Neutrophil (primary cell): ENCODE measurements around the gene DNAH3.

Source experiments
- H3K27ac ChIP-seq: fragments of 200-600 bp; sonication (generic); 2 replicates; pipeline ENCODE4 v1.5.1; 2016; ENCODE audit warnings: mild to moderate bottlenecking, moderate library complexity
- H3K27me3 ChIP-seq: fragments of 200-600 bp; sonication (generic); 2 replicates; pipeline ENCODE4 v1.6.0; 2016; ENCODE audit warnings: mild to moderate bottlenecking
- H3K36me3 ChIP-seq: fragments of 200-600 bp; sonication (generic); 2 replicates; pipeline ENCODE4 v1.5.1; 2017
- H3K4me1 ChIP-seq, 2 experiments: fragments of 200-600 bp in 1 of 2; sonication (generic) in 1 of 2; 1 replicate in 1 of 2; 2 replicates in 1 of 2; pipeline versions ENCODE4 v1.5.1 to v1.6.1; 2013 to 2016; ENCODE audit warnings: low read depth in 1 of 2, low read length in 1 of 2, mild to moderate bottlenecking in 1 of 2, moderate library complexity in 1 of 2; ENCODE audit not compliant: control insufficient read depth in 1 of 2, insufficient read depth in 1 of 2
- H3K4me3 ChIP-seq, 2 experiments: fragments of 200-600 bp in 1 of 2; sonication (generic) in 1 of 2; 1 replicate in 1 of 2; 2 replicates in 1 of 2; pipeline ENCODE4 v1.5.1; 2013 to 2016; ENCODE audit warnings: low read depth in 1 of 2, low read length in 1 of 2, mild to moderate bottlenecking in 1 of 2, moderate library complexity in 1 of 2
- H3K9me3 ChIP-seq: fragments of 200-600 bp; sonication (generic); 2 replicates; pipeline ENCODE4 v1.5.1; 2016
- TF ChIP-seq, protein P1 (sequence below): fragments of 200-600 bp; sonication (generic); IDR thresholded peaks from 2 replicates; pipeline ENCODE4 v1.5.1; 2016; ENCODE audit warnings: antibody characterized with exemption

Gene DNAH3

DNA sequence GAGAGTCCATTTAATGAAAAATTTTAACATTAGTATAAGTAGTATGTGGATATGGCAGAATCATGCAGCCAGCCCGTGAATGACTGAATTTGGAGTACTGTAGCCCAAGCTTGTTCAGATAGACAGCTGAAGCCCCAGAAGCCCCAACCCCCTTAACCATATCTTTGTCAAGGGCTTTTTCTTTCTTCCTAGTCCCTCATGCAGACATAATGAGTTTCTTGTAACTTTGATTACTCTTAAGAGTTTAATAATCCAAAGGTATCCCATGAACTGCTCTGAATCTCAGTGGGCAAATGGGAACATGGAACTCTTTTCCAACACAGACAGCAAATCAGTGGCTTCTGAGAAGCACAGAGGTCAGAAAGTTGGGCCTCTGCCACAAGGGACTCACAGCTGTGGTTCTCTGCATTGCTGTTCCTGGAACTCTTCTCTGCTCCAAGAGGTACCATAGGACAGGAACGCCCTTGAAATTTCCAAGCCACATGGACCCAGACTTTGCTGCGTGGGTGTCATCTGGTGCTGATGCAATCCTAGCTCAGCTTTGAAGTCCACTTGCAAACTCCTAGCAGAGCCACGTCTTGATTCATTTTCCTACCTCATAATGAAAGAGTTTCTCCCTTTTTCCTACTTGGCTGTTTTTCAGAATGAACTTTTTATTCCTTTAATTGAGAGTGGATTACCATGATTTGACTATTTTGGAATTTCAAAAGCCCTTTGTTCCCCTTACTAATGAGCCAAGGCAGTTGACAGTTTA, 232.0 kb downstream of the DNAH3 start:
- Histone ChIP-seq H3K4me1 (peaks cover 0 to 7% of the 10 kb centered on the region in 2 experiments), H3K9me3 (no peaks in the 10 kb centered on the region), H3K27me3 (no peaks in the 10 kb centered on the region), H3K36me3 (peaks cover 24% of the 10 kb centered on the region), H3K27ac (no peak overlapping the region), H3K4me3 (no peak overlapping the region)
- TF ChIP-seq, protein P1, sequence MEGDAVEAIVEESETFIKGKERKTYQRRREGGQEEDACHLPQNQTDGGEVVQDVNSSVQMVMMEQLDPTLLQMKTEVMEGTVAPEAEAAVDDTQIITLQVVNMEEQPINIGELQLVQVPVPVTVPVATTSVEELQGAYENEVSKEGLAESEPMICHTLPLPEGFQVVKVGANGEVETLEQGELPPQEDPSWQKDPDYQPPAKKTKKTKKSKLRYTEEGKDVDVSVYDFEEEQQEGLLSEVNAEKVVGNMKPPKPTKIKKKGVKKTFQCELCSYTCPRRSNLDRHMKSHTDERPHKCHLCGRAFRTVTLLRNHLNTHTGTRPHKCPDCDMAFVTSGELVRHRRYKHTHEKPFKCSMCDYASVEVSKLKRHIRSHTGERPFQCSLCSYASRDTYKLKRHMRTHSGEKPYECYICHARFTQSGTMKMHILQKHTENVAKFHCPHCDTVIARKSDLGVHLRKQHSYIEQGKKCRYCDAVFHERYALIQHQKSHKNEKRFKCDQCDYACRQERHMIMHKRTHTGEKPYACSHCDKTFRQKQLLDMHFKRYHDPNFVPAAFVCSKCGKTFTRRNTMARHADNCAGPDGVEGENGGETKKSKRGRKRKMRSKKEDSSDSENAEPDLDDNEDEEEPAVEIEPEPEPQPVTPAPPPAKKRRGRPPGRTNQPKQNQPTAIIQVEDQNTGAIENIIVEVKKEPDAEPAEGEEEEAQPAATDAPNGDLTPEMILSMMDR, result no peak

DNA sequence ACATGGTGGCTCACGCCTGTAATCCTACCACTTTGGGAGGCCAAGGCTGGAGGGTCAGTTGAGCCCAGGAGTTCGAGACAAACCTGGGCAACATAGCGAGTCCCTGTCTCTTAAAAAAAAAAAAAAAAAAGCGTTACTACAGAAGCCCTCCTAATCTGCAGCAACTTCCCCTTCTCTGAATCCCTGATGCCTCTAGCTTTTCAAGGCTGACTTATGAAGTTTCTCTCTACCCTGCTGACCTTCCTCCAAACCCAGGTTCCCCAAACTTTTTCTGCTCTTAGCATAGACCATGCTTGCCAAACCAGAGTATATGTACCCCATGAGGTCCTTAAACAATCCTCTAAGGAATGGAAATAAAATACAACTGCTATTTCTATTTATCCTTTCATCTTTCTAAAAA, 233.7 kb downstream of the DNAH3 start:
- no peaks in the 10 kb centered on the region for H3K27me3 ChIP-seq
- peaks cover 12% of the 10 kb centered on the region for H3K36me3 ChIP-seq
- no peak overlapping the region for H3K27ac ChIP-seq
- no peaks in the 10 kb centered on the region for H3K9me3 ChIP-seq
- no peak overlapping the region for H3K4me3 ChIP-seq
- TF ChIP-seq, protein P1, result no peak
- H3K4me1 ChIP-seq, result peaks cover 9 to 15% of the 10 kb centered on the region in 2 experiments

DNA sequence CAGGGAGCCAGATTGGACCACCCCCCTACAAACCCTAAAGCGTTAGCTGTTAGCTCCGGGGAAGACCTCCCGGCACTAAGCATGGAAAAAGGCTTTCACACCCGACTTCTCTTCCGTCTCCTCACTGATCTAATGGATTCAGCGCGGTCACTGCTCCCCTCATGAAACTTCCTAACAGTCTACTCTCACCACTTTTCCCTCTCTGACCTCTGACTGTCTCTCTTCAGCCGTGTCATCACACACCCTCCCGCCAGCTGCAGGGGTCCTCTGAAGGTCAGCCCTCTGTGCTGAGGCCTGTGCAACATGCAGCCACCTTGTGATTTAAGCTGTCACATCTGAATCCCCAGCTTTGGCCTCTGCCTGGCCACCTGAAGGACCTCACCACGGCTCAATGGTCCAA, 234.4 kb downstream of the DNAH3 start:
- Histone ChIP-seq H3K36me3 (peaks cover 11% of the 10 kb centered on the region), H3K27ac (no peak overlapping the region), H3K27me3 (no peaks in the 10 kb centered on the region), H3K9me3 (no peaks in the 10 kb centered on the region), H3K4me1 (peaks cover 15 to 22% of the 10 kb centered on the region in 2 experiments), H3K4me3 (no peak overlapping the region)
- TF ChIP-seq, protein P1, result no peak

DNA sequence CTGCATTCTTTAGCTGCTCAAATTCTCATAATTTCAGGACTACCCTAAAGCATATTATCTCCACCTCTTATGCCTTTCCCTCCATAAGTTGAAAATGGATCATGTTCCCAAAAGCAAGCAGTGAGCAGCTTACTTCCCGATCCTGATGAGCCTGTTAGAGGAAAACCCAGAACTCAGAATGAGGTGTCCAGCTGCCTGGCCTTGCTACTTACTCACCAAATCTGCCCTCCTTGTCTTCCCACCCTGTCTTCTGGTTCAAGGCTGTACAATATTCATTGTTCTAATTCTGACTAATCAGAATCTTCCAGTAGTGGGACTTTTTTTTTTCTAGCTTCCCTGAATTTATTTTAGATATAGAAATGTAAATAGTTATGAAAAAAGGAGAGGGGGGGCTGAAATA, 239.3 kb downstream of the DNAH3 start:
- H3K9me3 ChIP-seq, result no peaks in the 10 kb centered on the region
- H3K27ac ChIP-seq, result peak overlapping the region; percentile 87
- TF ChIP-seq, protein P1, result no peak
- H3K4me3 ChIP-seq, result peak overlapping the region; percentile 35 to 38
- H3K27me3 ChIP-seq, result no peaks in the 10 kb centered on the region
- no peaks in the 10 kb centered on the region for H3K36me3 ChIP-seq
- peaks cover 51 to 60% of the 10 kb centered on the region in 2 experiments for H3K4me1 ChIP-seq

DNA sequence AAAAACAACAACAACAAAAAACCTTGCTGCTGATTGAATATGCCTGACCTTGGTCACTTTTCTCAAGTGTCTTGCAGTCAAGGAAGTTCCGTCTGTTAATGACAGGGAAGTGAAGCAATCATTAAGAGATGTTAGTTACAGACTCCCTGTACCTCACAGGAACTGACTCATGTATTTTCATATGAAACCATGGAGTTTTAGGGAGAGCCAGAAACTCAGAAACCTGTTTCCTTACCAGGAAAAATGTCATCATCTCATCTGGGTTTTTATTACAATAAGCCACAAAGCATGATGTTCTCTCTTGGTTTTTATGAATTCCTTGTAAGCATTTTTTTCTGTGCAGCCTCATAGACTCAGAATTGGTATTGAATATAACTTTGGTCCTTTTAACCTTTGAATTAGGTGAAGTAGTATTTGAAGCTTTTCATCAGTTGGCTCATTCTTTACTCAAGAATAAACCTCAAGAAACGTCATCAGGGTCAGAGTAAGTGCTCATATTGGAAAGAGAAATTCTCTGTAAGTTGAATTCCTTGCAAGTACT, 239.8 kb downstream of the DNAH3 start:
- Histone ChIP-seq H3K27me3 (no peaks in the 10 kb centered on the region), H3K27ac (peak overlapping the region; percentile 87), H3K36me3 (no peaks in the 10 kb centered on the region), H3K4me1 (peaks cover 56 to 63% of the 10 kb centered on the region in 2 experiments), H3K9me3 (no peaks in the 10 kb centered on the region), H3K4me3 (peak overlapping the region; percentile 35 to 38)
- TF ChIP-seq, protein P1, result no peak
